OCI-LY1 (cell line): Measurements from ENCODE around the gene LAMA3.

ENCODE experiments used
- H2AFZ ChIP-seq: fragments of 200-600 bp; sonication (generic), shearing (Covaris generic); 2 replicates; pipeline ENCODE4 v1.6.0; 2014; ENCODE audit warnings: antibody characterized with exemption, mild to moderate bottlenecking, low read length
- H3F3A ChIP-seq: fragments of 200-600 bp; sonication (generic), shearing (Covaris generic); 2 replicates; pipeline ENCODE4 v1.6.0; 2014; ENCODE audit warnings: mild to moderate bottlenecking, antibody characterized with exemption, low read length, moderate library complexity; ENCODE audit not compliant: insufficient read depth
- H3K27ac ChIP-seq: fragments of 200-600 bp; sonication (generic); 2 replicates; pipeline ENCODE4 v1.5.1; 2014; ENCODE audit warnings: low read length, mixed run types, mild to moderate bottlenecking, low read depth; ENCODE audit not compliant: poor library complexity, severe bottlenecking
- H3K27me3 ChIP-seq: fragments of 200-600 bp; sonication (generic); 2 replicates; pipeline ENCODE4 v1.6.0; 2014; ENCODE audit warnings: antibody characterized with exemption, mild to moderate bottlenecking, low read length, moderate library complexity; ENCODE audit not compliant: insufficient read depth
- H3K36me3 ChIP-seq: fragments of 200-600 bp; sonication (generic); 2 replicates; pipeline ENCODE4 v1.6.1; 2014; ENCODE audit warnings: mild to moderate bottlenecking, antibody characterized with exemption, low read length, moderate library complexity, mixed read lengths; ENCODE audit not compliant: insufficient read depth
- H3K4me1 ChIP-seq: fragments of 200-600 bp; sonication (generic); 2 replicates; pipeline ENCODE4 v1.5.1; 2014; ENCODE audit warnings: mild to moderate bottlenecking, low read length, moderate library complexity; ENCODE audit not compliant: insufficient read depth, severe bottlenecking
- H3K4me2 ChIP-seq: fragments of 200-600 bp; sonication (generic), shearing (Covaris generic); 2 replicates; pipeline ENCODE4 v1.6.1; 2014; ENCODE audit warnings: low read length
- H3K4me3 ChIP-seq: fragments of 200-600 bp; sonication (generic); 2 replicates; pipeline ENCODE4 v1.5.1; 2014; ENCODE audit warnings: low read length, low read depth, mild to moderate bottlenecking, mixed read lengths; ENCODE audit not compliant: poor library complexity, severe bottlenecking
- H3K79me2 ChIP-seq: fragments of 200-600 bp; shearing (Covaris generic); 2 replicates; pipeline ENCODE4 v1.6.1; 2016; ENCODE audit warnings: mixed run types, low read length, mixed read lengths; ENCODE audit not compliant: insufficient read depth
- H3K9ac ChIP-seq: fragments of 200-600 bp; sonication (generic), shearing (Covaris generic); 2 replicates; pipeline ENCODE4 v1.6.1; 2014; ENCODE audit warnings: mild to moderate bottlenecking, low read length, mixed read lengths
- H3K9me2 ChIP-seq: fragments of 200-600 bp; sonication (generic), shearing (Covaris generic); 2 replicates; pipeline ENCODE4 v1.6.1; 2014; ENCODE audit warnings: low read depth, mild to moderate bottlenecking, low read length, mixed read lengths
- H3K9me3 ChIP-seq: fragments of 200-600 bp; shearing (Covaris generic); 2 replicates; pipeline ENCODE4 v1.6.1; 2014; ENCODE audit warnings: low read length, mixed read lengths
- H4K20me1 ChIP-seq: fragments of 200-600 bp; sonication (generic), shearing (Covaris generic); 2 replicates; pipeline ENCODE4 v1.6.0; 2016; ENCODE audit warnings: mild to moderate bottlenecking, low read length; ENCODE audit not compliant: insufficient read depth
- EZH2 ChIP-seq: fragments of 200-600 bp; sonication (generic), shearing (Covaris generic); IDR thresholded peaks from 2 replicates; pipeline ENCODE4 v1.8.0; 2017; ENCODE audit warnings: borderline replicate concordance, mixed run types, mild to moderate bottlenecking, antibody characterized with exemption, low read length, moderate library complexity, mixed read lengths
- TF ChIP-seq, protein P1 (sequence below): fragments of 200-600 bp; sonication (generic), shearing (Covaris generic); IDR thresholded peaks from 2 replicates; pipeline ENCODE4 v1.5.1; 2017; ENCODE audit warnings: mild to moderate bottlenecking, antibody characterized with exemption, low read length, moderate library complexity, mixed read lengths

The LAMA3 gene

DNA sequence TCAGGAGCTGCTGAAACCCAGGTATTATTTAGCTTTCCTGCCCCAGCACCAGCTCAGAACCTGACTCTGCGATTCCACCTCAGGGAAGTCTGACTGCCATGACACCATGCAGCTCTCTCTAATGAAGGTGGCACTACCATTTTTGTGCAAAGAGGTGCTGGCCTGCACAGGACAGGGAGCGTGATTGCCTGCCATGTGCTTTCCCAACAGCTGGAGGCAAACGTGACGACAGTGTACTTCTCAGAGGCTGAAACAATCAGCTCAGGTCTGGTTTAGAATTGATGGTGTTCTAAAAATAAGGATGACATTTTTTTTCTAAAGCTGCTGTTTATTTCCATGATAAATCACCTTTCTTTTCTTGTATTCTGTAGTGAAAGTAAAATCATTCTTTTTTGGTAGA is 250.1 kb downstream of the LAMA3 start:
- Histone ChIP-seq H3F3A (no peaks in the 10 kb centered on the region), H3K4me2 (no peak overlapping the region), H3K4me1 (no peaks in the 10 kb centered on the region), H3K9me3 (no peaks in the 10 kb centered on the region), H3K27me3 (peaks cover 7% of the 10 kb centered on the region; the same call in 1 of the 2 replicates), H3K4me3 (no peak overlapping the region), H3K79me2 (no peaks in the 10 kb centered on the region), H2AFZ (no peak overlapping the region), H3K27ac (no peak overlapping the region), H3K9ac (no peak overlapping the region), H4K20me1 (no peaks in the 10 kb centered on the region), H3K36me3 (no peaks in the 10 kb centered on the region), H3K9me2 (no peaks in the 10 kb centered on the region)
- TF ChIP-seq EZH2, result no peak
- TF ChIP-seq, protein P1, sequence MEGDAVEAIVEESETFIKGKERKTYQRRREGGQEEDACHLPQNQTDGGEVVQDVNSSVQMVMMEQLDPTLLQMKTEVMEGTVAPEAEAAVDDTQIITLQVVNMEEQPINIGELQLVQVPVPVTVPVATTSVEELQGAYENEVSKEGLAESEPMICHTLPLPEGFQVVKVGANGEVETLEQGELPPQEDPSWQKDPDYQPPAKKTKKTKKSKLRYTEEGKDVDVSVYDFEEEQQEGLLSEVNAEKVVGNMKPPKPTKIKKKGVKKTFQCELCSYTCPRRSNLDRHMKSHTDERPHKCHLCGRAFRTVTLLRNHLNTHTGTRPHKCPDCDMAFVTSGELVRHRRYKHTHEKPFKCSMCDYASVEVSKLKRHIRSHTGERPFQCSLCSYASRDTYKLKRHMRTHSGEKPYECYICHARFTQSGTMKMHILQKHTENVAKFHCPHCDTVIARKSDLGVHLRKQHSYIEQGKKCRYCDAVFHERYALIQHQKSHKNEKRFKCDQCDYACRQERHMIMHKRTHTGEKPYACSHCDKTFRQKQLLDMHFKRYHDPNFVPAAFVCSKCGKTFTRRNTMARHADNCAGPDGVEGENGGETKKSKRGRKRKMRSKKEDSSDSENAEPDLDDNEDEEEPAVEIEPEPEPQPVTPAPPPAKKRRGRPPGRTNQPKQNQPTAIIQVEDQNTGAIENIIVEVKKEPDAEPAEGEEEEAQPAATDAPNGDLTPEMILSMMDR, result no peak

DNA sequence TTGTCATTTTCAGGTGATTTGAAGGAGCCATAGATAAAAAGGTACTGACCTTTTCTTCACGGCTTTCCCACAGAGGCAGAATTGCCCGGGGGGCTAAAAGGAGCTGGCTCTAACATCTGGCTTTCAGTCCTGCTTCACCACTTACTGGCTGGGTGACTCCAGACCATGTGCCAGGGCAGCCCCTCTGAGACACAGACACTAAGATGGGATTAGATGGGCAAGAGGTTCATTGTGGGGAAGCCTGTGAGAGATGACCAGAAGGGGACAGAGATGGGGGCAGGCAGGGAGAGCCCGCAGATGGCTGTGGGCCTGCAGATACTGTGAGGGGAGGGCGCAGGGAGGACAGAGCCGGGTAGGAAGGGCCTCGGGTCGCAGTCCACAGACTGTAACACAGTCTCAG is 250.6 kb downstream of the LAMA3 start:
- Histone ChIP-seq H3K9me3 (no peaks in the 10 kb centered on the region), H3K4me3 (no peak overlapping the region), H4K20me1 (no peaks in the 10 kb centered on the region), H3K9ac (no peak overlapping the region), H3K9me2 (no peaks in the 10 kb centered on the region), H3K27ac (no peak overlapping the region), H3K36me3 (no peaks in the 10 kb centered on the region), H3K4me1 (no peaks in the 10 kb centered on the region), H3K4me2 (no peak overlapping the region), H3K27me3 (peaks cover 3% of the 10 kb centered on the region; the same call in 1 of the 2 replicates), H2AFZ (no peak overlapping the region), H3F3A (no peaks in the 10 kb centered on the region), H3K79me2 (no peaks in the 10 kb centered on the region)
- no peak for TF ChIP-seq EZH2
- TF ChIP-seq, protein P1, result no peak

DNA sequence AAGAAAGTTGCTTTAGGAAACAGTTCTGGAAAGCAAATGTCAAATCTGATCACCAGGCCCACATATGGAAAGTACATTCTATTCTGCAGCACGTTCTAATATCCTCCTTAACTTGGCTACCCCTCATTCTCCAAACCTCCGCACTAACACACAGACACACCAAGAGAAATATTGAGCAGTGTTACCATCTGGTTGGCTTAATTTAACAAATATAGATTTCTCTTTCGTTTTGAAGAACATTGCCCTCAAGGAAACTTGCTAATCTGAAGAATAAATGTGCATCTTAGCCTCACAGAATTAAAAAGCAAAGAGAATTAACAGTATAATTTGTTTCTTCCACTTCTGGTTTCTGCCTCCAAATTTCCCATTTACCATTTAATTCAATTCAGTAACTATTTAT is 252.5 kb downstream of the LAMA3 start:
- TF ChIP-seq, protein P1, result no peak
- TF ChIP-seq EZH2, result no peak
- H3K4me1 ChIP-seq, result peaks cover 3% of the 10 kb centered on the region

More for the DNA sequence above, 252.5 kb downstream of the LAMA3 start:
- no peaks in the 10 kb centered on the region for H3F3A ChIP-seq
- H3K9me2 ChIP-seq, result no peaks in the 10 kb centered on the region
- no peaks in the 10 kb centered on the region for H3K79me2 ChIP-seq
- H3K4me2 ChIP-seq, result no peak overlapping the region
- no peak overlapping the region for H2AFZ ChIP-seq
- no peak overlapping the region for H3K27ac ChIP-seq
- H3K27me3 ChIP-seq, result no peaks in the 10 kb centered on the region
- no peaks in the 10 kb centered on the region for H3K9me3 ChIP-seq
- no peaks in the 10 kb centered on the region for H3K36me3 ChIP-seq
- no peaks in the 10 kb centered on the region for H4K20me1 ChIP-seq
- no peak overlapping the region for H3K9ac ChIP-seq
- H3K4me3 ChIP-seq, result no peak overlapping the region
